CD4-positive, alpha-beta T cell treated with Interleukin-1 beta for 1 hour (primary cell): ENCODE data around the gene SLC17A6.

Experiments used
- DNase-seq, 2 donors: peaks; one replicate each; pipeline ENCODE4 v3.0.0-alpha.2; 2020 to 2022

Gene SLC17A6

DNA sequence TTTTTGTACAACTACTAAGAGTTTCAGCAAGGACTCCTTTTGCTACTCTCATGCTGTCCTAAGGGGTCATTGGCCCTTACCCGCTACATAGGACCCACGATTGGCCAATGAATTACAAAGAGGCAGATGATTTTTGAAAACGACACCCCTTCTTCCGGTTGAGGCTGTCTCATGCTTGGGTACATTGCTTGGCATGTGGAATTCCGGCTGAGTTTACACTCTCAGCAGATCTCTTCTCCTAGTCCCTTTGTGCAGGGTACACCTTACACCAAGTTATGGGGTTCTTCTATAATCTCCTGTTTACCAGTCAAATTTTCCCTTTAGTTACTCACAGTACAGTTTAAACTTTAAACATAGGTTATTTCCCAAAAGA, 52.1 kb downstream of the SLC17A6 start:
- DNase-seq = no peak

DNA sequence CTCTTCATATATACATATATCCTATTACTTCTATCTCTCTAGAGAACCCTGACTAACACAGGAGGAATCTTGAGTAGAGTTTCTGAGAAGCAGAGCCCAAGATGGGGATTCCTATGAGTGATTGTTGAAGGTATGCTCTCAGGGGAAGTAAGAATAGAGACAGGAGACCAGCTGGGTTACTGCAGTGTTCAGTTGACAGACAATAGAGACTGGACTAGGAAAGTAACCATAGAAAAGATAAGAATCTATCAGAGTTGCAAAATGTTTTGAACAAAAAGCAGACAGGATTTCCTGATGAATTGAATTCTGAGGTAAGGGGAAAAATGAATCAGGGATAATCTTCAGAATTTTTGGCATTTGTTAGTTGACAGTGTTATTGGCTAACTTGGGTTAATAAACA, 54.4 kb downstream of the SLC17A6 start:
- DNase-seq = no peak

DNA sequence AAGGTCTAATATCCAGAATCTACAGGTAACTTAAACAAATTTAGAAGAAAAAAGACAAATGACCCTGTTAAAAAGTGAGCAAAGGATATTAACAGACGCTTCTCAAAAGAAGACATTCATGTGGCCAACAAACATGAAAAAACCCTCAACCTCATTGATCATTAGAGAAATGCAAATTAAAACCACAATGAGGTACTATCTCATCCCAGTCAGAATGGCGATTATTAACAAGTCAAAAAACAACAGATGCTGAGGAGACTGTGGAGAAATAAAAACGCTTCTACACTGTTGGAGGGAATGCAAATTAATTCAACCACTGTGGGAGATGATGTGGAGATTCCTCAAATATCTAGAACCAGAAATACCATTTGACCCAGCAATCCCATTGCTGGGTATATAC, 67.2 kb downstream of the SLC17A6 start:
- no peak for DNase-seq

DNA sequence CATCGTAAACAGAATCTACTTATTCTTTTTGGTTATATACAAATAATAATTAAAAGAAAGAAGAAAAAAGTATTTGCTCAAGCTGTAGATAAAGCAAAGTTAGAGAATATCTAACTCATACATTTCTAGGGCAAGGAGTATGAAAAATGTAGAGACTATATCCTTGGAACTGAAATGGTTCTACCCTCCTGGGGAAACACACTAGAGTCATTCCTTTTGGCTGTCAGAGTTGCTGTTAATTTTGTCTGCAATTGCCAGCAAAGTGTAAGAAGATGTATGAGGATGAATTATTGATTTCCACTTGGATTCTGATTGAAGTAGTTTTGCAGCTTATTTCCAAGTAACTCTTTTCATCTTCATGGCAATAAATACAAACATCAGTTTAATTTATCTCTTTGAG, 69.1 kb downstream of the SLC17A6 start:
- DNase-seq = no peak

DNA sequence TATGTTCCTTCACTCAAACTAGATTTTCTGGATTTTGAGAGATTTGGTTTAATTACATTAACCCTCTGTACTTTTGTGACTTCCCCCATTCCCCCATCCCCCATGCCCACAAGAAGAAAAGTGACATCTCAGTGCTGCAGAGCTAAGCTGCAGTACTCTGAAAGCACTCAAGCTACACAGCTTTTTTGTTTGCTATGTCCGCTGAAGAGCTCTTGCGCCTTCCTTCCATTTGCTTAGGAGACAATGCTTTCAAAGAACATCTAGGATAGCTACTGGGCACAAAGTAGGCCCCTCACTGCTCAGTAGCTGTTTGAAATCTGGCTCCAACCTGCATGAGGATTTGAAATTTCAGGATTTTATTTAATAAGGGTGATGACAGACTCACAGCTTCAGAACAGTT, 69.7 kb downstream of the SLC17A6 start:
- DNase-seq = no peak

DNA sequence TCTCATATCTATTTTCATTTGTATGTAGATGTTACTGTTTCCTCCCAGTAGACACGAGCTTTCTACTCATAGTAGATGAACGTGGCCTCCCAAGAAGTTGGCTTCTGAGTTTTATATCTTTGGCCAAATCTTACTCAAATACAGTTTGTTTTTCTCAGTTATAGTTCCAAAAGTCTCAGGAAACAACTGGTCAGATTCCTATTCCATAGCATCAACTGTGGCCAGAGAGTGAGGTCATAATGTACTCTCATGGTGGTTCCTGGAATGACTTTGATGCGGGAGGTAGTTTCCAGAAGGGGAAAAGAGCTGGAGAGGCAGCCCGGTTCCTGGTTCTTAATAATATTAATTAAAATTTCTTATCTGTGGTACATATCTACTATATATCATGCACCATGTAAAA, 77.3 kb downstream of the SLC17A6 start:
- DNase-seq = no peak

DNA sequence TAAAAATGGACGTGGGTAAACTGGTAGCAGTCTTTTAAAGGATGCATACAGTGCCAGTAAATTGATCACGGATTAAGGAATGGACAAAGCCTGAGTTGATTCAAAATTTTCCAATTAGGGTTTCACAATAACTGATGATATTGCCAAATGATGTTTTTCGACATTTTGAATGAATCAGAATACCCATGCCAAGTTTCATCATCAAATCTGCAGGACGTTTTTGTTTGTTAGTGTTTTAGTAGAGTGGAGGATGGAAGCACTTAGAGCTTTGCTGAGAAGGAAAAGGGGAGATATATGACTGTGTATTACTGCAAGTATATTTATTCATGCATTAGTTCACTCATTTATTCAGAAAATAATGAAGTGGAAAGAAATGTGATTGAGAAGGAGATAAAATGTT, 78.3 kb downstream of the SLC17A6 start:
- DNase-seq = no peak

DNA sequence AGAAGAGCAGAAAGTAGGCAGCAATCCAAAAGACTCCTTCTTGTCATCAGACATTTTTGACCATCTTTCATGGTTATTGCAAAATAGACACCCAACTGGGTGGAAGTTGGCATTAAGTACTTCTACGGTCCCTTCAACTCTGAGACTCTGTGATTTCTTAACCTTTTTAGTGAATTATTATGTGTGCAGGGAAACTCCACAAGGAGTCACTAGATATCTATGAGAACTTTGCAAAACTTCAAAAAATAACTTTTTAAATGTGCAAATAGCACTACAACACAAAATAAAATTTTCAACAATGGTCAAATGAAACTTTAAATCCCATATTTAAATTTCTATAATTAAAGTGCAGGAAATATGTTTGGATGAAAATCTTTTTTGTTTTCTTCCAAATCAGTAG, 88.7 kb downstream of the SLC17A6 start:
- DNase-seq = no peak
